RKO (cell line): ENCODE data around the gene CLDN11.

ENCODE experiments used
- DNase-seq: peaks from one replicate; pipeline ENCODE4 v3.0.0-alpha.2; 2016; ENCODE audit warnings: low spot score

The CLDN11 gene

DNA sequence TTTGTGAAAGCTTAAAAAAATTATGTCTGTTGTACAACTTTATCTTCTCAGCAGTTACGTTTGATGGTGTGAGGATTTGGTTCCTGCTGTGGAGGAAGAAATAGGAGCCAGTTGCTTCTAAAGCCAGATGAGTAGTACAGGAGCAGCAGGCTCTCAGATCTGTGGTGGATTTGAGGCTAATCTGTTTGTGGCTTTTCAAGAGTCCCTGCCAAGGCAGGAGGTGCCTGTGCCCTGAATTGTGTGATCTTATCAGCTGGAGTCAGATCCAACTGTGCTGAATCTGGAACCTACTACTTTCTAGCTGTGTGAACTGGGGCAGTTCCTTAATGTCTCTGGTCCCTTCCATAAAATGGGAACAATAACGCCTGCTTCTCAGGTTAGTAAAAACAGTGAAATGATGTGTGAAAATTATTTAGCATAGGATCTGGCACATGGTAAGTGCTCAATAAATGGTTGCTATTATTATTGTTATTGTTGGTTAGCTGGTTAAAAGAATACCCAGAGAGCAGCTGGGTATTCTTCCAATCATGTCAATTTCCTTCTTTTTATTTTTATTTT, 7.7 kb downstream of the CLDN11 start:
- no peak for DNase-seq

DNA sequence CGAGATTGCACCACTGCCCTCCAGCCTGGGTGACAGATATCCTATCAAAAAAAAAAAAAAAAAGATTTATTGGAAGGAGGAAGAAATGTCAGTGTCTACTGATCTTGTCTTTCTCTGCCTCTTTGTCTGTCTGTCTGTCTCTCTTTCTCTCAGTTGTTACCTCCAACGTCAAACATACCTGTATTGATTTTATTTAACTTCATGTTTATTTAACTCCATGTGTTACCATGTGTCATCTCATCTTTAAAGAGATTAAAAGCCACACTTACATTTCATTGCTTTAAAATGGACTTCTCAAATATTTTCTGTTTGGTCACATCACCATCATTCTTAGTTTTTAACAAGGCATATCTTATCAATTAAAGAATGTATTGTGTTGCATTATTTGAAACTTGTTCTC, 9.4 kb downstream of the CLDN11 start:
- no peak for DNase-seq

DNA sequence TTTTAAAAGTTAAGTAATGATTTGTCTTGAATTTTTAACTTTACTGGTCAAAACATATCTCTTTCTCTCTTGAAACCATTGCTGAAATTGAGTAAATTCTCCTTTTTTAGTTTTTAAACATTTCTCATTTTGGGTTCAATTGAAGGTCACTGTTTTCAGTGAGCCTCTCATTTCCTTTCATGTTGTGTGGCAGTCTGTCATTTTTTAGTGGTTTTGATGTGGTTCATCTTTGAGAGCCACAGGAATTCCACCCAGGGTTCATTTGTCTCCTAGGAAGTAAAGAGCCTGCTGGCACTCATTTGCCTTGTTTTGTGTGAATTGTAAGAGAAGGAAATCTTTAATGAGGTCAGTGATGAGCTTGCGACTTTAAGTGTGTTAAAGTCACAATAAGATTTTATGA, 10.4 kb downstream of the CLDN11 start:
- no peak for DNase-seq

DNA sequence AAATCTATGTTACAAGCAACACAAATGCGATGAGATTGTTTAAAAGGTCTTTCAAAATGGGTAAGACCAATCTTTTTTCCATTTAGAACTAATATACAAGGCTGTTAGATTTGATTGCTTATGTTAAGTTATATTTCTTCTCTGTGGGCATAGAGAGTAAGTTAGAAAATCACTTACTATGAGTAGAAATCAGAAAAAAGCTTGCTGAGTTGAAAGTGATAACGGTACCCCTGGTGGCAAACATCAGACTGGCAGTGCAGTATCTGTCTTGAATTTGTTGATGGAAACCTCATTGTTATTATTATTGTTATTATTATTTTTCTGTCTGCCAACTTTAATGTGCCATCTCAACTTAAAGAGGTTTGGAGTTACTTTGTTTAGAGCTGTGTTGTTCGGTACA, 12.4 kb downstream of the CLDN11 start:
- DNase-seq, result no peak

DNA sequence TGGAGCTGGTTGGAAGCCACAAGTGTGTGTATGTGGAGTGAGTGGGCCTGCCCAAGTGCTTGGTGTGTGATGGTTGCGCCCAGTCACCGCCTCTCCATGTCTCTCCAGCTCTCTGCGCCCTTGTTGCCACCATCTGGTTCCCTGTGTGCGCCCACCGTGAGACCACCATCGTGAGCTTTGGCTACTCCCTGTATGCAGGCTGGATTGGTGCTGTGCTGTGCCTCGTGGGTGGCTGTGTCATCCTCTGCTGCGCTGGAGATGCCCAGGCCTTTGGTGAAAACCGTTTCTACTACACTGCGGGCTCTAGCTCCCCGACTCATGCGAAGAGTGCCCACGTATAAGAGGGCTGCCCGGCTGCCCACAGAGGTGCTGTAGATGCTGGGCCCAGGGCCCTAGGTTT, 13.7 kb downstream of the CLDN11 start:
- DNase-seq, result no peak

DNA sequence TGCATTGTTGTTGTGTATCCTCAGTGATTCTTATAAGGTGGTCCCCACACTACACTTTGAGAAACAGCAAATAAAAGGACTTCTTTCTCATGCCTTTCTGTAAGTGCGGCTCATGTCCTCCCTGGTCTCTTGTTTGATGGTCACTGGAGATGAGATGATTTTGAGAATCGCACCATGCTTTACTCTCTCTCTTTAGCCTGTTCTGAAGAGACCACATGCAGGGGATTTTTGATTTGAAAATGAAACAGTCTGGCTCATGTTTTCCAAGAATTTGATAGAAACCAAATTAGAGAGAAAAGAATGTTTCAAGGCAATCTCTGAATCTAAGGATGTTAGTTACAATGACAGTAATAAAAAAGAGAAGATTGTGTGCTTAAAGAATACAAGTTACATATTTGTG, 18.0 kb downstream of the CLDN11 start:
- no peak for DNase-seq

DNA sequence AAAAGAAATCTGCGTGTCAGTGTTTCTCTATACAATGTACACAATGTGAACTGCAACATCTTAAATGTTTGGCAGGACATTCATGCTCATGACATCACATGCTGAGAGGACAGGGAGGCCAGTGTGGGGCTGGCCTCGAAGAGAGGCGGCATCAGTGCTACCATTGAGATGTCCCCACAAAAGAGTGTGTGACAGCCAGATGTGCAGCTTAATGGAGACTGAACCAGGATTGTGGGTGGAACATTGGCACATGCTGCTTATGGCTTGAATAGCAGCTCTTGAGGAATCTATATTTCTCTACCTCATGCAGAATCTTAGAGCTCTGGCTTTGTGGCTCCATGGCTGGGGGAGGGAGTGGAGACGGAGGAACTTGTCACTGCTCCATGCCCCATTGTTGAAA, 18.5 kb downstream of the CLDN11 start:
- DNase-seq, result no peak

DNA sequence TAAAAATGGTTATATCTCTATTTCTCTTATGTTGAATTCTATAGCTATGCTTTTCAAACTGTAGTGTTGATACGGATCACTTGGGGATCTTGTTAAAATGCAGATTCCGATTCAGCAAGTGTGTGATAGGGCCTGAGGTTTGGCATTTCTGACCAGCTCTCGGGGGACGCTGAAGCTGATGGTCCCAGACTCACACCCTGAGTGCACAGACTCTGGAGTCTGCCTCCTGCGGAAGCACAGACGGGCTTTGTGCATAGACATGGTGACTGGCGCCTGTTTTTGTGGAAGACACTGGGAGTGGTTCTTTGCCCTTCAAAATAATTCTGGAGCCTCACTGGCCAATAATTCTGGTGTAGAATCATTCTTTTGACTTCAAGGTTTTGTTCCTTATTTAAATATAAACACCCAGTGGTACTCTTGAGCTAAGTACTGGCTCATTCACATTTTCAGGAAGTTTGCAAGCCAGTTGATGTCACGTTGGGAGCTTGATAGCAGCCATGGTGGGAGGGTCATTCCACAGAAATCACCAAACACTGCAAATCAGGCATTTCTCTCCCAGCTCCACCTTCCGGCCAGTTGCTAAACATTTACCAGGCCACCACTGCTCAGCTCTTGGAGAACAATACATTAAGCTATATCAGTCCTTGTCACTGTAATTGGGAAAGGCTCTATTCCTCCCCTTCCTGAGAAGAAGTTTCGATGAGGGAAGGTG, 19.2 kb downstream of the CLDN11 start:
- no peak for DNase-seq

DNA sequence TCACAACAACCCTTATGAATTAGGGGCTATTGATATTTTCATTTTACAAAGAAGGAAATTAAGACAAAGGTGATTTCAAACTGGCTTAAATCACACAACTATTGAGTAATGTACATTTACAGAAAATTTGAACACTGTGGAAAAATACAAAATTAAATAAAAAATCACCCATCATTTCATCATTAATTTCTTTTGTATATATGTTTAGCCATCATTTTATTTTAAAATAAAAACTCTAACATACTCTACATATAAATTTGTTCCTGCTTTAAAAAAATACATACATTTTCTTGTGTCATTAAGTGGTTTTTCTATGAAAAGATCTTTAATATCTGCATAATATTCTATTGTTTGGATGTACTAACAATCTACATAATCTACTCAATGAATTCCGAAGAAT, 20.2 kb downstream of the CLDN11 start:
- DNase-seq, result no peak

DNA sequence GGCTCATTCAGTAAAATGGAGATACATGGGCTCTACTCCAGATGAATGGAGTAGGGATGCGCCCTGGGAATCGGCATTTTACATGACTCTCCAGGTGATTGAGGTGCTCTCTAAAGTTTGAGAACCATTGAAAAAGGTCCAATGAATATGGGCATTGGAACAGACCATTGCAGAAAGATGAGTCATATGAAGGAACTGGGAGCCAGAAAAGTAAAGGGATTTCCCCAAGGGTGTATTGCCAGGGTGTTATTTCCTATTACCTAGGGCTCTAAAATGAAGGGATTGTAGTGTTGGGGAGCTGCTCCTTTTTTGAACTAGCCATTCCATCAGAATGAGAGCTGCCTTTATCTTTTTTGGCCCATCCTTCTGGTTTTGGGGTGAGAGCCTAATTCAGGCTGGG, 21.7 kb downstream of the CLDN11 start:
- DNase-seq, result no peak

DNA sequence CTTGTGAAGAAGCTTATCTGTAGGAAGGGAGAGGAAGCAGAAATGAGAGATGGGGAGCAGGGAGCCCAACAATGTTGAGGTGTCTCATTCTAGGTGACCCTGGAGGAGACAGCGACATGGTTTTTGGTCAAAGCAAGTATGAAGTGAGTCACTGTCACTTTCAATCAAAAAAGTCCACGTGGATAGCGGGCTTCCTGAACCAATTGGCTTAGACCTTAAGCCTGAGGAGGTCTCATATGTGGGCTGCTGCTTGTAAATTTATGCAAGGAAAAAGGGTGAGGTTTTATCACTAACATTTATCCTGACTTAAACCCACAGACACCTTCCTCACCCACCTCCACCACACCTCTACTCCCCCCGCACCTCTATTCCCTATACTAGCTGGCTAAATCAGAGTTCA, 22.7 kb downstream of the CLDN11 start:
- no peak for DNase-seq

DNA sequence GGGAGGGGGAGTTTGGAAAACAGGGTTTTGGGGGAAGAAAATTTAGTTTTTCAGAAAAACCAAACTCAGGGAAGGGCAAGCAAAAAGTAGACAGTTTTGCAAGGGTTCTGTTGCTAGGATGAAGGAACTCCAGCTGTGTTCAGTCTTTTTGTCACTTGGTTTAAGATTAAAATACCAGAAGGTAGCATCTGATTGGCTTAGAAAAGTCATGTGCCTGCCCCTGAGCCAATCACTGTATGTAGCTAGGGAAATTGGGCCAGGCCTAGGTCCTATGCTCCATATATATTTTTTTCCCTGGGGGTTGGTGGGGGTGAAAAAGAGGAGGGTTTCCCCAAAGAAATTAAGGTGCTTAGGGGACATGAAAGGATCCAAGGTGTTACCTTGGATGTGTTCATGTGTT, 24.3 kb downstream of the CLDN11 start:
- no peak for DNase-seq

DNA sequence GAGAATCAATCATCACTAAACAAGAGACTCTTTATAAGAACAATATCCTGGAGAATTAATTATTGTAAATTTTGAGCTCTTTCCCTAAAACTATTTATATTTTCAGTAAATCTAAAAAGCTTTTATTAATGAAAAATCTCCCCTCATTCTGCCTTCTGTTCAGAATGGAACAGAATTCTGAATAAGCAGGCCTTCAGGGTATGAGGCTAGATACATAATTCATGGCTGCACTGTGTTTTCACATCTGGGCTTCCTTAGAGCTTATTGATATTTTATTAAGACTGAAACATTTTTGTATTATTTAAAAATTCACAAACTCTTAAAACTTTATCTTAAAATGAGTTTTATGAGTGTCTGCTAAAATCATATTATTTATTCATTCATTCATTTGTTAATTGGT, 24.8 kb downstream of the CLDN11 start:
- DNase-seq, result no peak

DNA sequence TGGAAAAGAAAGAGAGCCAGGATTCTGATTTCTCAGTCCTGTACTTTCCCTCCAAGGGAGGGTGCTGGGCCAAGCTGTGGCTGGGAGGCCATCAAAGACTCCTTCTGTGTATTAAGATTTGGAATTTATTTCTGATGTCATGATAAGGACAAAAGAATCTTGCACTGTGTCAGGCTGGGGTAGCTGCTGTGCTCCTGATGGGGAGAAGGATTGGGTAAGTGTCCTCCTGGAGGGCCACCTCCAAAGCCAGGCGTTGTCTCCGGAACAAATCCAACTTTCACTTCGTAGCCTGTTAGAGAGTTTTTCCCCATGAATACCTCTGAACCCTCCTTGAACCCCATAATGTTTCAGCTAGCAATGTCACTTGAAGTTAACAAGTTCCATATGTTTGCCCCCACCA, 29.9 kb downstream of the CLDN11 start:
- no peak for DNase-seq

DNA sequence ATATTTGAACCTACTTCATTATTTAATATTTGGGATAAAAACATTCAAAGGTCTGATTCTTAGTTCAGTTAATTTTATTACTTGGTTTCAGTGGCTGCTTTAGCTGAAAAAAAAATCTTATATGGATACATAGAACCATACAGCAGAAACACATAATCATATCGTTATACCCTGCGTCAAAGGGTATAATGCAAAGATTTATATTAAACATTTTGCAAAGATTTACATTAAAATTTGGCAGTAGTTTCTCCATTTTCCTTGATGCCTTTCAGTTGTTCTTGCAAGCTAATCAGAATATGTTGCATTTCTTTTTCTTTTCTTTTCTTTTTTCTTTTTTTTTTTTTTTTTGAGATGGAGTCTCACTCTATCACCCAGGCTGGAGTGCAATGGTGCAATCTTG, 31.4 kb downstream of the CLDN11 start:
- DNase-seq, result no peak

DNA sequence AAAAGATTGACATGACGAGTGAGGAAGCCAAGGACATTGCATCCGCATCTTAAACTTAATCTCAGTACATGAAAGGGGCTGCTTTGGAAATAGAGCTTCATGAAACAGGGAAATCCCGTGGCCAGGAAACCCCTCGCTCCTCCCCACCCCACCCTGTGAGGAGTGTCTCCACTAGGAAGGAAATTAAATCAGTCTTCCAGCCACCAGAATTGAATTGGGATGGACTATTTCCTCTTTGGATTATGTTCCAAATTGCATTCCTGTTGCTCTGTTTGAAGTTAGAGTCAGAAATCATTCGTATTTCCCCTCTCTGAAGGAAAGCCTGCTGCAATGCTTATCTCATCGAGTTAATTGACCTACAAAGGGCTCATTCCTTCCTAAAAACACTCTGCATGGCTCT, 35.8 kb downstream of the CLDN11 start:
- no peak for DNase-seq

DNA sequence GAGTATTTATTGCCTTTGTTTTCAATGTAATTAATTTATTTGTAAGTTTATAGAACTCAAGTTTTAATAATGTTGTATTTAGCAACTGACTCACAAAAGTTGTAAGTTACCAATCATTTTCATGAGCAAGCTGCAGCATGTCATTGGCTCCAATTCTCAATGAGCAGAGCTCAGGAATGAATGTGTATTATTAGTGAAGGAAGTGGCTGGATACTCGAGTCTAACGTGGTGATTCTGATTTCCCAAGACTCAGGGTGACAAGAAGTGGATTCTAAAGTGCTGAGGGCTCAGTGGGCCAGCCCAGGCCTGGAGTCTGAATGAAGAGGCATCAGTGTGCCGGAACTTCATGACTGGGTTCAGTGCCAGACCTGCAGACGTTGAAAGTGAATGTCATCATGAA, 39.6 kb downstream of the CLDN11 start:
- DNase-seq, result no peak

DNA sequence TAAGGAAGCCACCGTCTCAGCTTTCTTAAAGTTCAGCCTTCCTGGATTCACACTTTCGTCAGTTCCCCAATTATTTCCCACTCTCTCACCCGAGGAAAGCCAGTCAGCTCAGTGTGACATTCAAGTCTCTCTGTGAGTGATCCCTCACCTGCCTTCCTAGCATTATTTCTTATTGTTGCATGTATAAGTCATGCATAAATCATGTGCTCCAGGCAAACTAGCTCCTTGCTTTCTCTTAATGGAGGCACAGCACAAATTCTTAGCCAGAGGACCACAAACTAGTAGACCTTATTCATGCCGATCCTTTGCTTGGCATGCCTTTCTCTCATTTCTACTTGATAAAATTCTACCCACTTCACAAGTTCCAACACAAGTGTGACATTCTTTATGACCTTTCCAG, 44.3 kb downstream of the CLDN11 start:
- DNase-seq, result no peak

DNA sequence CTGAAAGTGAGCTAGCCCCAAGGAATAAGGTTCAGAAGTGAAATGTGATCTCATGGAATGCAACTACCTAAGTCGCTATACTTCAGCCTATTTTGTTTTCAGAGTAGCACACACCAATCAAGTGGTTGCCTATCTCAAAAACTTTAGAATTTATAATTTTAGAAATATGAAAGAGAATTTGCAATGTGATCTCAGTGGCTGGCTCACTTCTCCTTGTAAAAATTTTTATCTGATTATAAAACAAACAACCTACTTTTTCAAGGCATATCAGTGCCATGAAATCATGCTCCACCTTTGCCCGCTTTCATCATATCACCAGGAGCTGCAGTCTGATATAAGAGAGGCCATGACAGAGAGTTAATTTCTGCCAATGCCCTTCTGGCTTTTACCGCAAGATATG, 47.3 kb downstream of the CLDN11 start:
- DNase-seq, result no peak

DNA sequence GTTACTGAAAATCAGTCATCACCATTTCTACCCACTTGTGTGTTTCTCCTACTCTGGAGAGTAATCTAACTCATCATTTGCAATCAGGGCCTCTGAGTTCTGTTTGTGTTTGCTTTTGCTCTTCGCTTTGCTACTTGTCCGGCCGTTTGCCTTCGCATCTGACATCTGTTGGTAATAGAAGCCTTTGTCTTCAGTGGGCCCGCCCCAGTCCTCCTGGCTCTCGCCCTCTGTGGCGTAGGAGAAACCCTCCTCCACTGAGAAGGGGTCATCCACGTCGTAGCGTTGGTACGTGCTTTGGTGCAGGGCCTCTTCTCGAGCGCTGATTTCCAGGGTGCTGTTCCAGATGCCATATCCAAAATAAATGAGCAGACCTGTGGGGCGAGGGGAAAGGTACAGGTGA, 48.3 kb downstream of the CLDN11 start:
- DNase-seq, result no peak

DNA sequence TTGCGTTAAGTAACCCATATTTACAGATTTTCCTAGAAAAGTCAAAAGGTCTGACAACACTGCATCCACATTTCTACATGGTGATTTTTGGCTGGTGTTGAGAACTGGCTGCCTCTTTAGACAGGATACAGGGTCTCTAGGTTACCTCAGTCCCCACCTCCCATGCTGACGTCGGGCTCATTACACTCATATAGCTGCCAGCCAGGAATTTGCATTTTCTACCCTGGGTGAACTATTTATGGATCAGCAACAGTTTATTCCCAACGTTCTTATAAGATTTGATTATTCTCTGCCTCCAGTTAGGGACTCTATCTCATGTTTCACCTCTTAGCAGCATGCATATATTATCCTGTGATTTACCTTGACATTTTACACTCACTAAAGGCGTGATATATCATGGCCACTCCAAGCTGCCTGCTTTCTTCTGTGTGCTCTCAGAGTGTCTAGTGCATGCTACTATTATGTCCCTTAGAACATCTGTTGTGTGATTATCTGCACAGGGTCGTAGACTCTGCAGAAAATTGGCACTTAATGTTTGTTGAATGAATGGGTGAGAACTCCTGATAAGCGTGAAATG, 49.0 kb downstream of the CLDN11 start:
- DNase-seq, result no peak

DNA sequence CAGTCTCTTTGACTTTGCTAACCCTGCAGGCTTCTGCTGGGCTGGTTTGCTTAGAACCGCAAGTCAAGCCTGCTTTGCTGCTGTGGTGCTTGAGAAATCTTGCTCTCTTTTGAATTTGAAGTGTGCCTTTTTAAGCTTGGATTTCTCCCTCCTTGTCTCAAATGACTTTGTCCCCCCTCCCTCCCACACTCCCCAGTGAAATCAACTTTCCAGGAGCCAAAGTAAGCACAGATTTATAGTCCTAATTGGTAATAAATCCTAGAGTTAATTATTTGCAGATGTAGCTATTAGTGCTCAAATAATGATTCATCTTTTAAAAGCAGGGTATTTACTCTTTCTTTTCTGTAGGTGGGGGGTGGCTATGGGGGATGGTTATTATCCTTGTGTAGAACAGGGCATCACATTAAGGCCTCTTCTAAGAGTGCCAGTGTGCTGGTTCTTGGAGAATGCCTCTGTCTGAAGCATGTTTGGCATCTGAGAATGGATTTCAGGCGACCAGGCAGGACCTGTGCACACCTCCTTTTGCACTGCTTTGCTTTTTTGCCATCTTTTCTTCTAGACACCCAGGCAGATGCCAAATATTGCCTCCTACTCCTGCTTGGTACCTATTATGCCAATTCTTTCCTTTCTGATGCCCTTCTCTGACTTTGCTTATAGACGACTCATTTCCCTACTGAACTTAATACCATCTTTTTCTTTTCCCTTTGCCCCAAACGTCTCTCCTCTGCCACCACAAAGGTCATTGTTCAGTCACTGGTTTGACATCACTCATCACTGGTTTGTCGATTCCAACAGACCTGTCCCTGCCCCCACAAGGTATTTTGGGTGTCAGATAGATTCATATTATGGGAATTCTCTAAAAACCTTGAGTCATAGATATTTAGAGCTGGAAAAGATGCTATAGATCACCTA, 50.7 kb downstream of the CLDN11 start:
- no peak for DNase-seq
